Measurements from ENCODE around the gene PCBP2. TPM values are rescaled to one million over a fixed set of nuclear protein-coding genes. Genes with fewer than 3 reads are reported as not detected.
"Not testable (repeated sequence)": the region's sequence is repeated elsewhere in the genome, so short reads cannot be mapped to it uniquely, and the experiment has no call there.

PCBP2 gene
- total and polyA plus RNA-seq, 4 experiments from 2014 or later, result 88.0 to 858 (median 483) TPM

DNA sequence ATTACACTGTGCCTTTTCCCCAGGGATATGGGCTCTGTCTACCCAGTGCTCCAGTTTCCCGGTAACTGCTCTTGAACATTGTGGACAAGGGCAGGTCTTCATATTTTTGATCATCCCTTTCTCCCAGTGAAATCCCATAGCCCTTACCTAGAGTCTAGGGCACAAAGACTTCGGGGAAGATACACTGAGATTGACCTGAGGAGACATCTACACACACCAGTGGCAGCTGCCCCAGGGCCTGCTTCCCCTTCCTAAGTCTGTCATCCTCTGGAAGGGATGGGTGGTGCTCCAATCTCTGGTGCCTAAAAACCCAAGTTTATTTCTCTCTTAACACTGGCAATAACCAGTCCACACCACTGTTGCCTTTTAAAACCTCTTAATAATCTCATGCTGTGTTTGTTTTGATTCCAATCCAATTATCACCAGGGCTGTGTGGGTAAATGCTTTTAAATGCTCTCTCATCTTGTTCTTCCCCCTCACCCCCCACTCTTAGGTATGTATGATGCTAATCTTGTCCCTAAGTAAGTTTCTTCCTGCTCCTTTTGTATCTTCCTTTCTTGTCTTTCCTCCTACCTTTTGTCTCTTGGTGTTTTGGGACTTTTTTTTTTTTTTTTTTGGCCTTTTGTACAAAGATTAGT, 36.0 kb upstream of the PCBP2 start:
- Mint-ChIP-seq H3K27ac (peak overlapping the region in 6 of 7 donors; percentile 13 to 79 (median 66)), H3K4me1 (peaks cover 26 to 44% (median 31%) of the 10 kb centered on the region in 4 donors), H3K36me3 (peaks cover 13 to 34% of the 10 kb centered on the region in 2 donors)
- ChIA-PET POLR2A (ENCODE audit: partially characterized antibody) (interaction anchor here (1.5 to 1.9 kb wide), 2 partner anchors 37 to 91 kb away, joined by 3 to 6 read pairs; no protein-coding TSS in a partner anchor), CTCF (ENCODE audit: partially characterized antibody) (interaction anchor here (0.6 to 2.6 kb wide), 6 partner anchors 37 to 95 kb away, joined by 3 to 12 read pairs (median 6); partner anchors contain the start of gene AAAS)
- H3K4me3 Mint-ChIP-seq; intact Hi-C loops (cut with micrococcal nuclease); H3K27me3 Mint-ChIP-seq; H3K4me3 ChIP-seq (ENCODE audit: low read length in 2 of 2); H3K9me3 ChIP-seq (ENCODE audit: control insufficient read depth in 1 of 2, low read length in 2 of 2); H3K27me3 ChIP-seq (ENCODE audit: insufficient read depth, low read length); H3K9me3 Mint-ChIP-seq; DNase-seq; H3K27ac ChIP-seq (ENCODE audit: low read depth, low read length): not testable (repeated sequence)
- peaks cover 29% of the 10 kb centered on the region for H3K4me1 ChIP-seq (ENCODE audit: insufficient read depth, low read length)
- H3K36me3 ChIP-seq (ENCODE audit: insufficient read depth, low read length), result peaks cover 30% of the 10 kb centered on the region

- intact Hi-C loops (cut with micrococcal nuclease), result not testable (repeated sequence)
- DNase-seq, result peak in 3 of 5 donors; percentile 6 to 19 (median 14)
These were observed 34.5 kb upstream of the PCBP2 start for GRCh38 chr12:53417291-53417816.

GRCh38 chr12:53418221-53418620, 33.7 kb upstream of the PCBP2 start:
- Histone ChIP-seq H3K4me1 (ENCODE audit: insufficient read depth, low read length) (peaks cover 20% of the 10 kb centered on the region), H3K4me3 (ENCODE audit: low read length in 2 of 2) (no peak overlapping the region), H3K27ac (ENCODE audit: low read depth, low read length) (no peak overlapping the region), H3K27me3 (ENCODE audit: insufficient read depth, low read length) (no peaks in the 10 kb centered on the region), H3K9me3 (ENCODE audit: control insufficient read depth in 1 of 2, low read length in 2 of 2) (no peaks in the 10 kb centered on the region), H3K36me3 (ENCODE audit: insufficient read depth, low read length) (peaks cover 17% of the 10 kb centered on the region)
- Mint-ChIP-seq H3K4me3 (peak overlapping the region in 1 of 8 donors; percentile 27), H3K36me3 (peaks cover 0 to 13% of the 10 kb centered on the region in 2 donors), H3K9me3 (no peaks in the 10 kb centered on the region), H3K4me1 (peaks cover 15 to 32% (median 18%) of the 10 kb centered on the region in 4 donors), H3K27ac (peak overlapping the region in 2 of 7 donors; percentile 46 to 61), H3K27me3 (no peaks in the 10 kb centered on the region)
- intact Hi-C loops (cut with micrococcal nuclease), result no loop called here
- ChIA-PET POLR2A (ENCODE audit: partially characterized antibody) (interaction anchor here (1.2 to 2.0 kb wide), 3 partner anchors 36 to 90 kb away, joined by 3 to 8 read pairs (median 3); partner anchors contain the start of gene TARBP2), CTCF (ENCODE audit: partially characterized antibody) (interaction anchor here (0.8 to 2.7 kb wide), 6 partner anchors 66 to 97 kb away, joined by 3 to 42 read pairs (median 6); partner anchors contain the start of gene AAAS)
- DNase-seq, result no peak

More at GRCh38 chr12:53417291-53417816, 34.5 kb upstream of the PCBP2 start:
- not testable (repeated sequence) for H3K27me3 Mint-ChIP-seq; H3K9me3 ChIP-seq (ENCODE audit: control insufficient read depth in 1 of 2, low read length in 2 of 2); H3K4me3 ChIP-seq (ENCODE audit: low read length in 2 of 2); H3K9me3 Mint-ChIP-seq; H3K27ac ChIP-seq (ENCODE audit: low read depth, low read length); H3K27me3 ChIP-seq (ENCODE audit: insufficient read depth, low read length)
- CTCF ChIA-PET (ENCODE audit: partially characterized antibody), result interaction anchor here (0.8 to 2.7 kb wide), 10 partner anchors 36 to 96 kb away, joined by 3 to 42 read pairs (median 4); partner anchors contain the start of gene AAAS
- peaks cover 22 to 39% (median 26%) of the 10 kb centered on the region in 4 donors for H3K4me1 Mint-ChIP-seq
- peak overlapping the region in 5 of 7 donors; percentile 17 to 83 (median 48) for H3K27ac Mint-ChIP-seq
- H3K4me1 ChIP-seq (ENCODE audit: insufficient read depth, low read length), result peaks cover 28% of the 10 kb centered on the region
- peaks cover 0 to 20% of the 10 kb centered on the region in 2 donors for H3K36me3 Mint-ChIP-seq
- H3K36me3 ChIP-seq (ENCODE audit: insufficient read depth, low read length), result peaks cover 18% of the 10 kb centered on the region
- H3K4me3 Mint-ChIP-seq, result peak overlapping the region in 2 of 8 donors; percentile 20 to 32
- POLR2A ChIA-PET (ENCODE audit: partially characterized antibody), result interaction anchor here (0.7 to 2.0 kb wide), 5 partner anchors 23 to 91 kb away, joined by 3 to 8 read pairs (median 4); partner anchors contain the start of gene TARBP2

GRCh38 chr12:53419756-53420155, 32.1 kb upstream of the PCBP2 start:
- ChIA-PET POLR2A (ENCODE audit: partially characterized antibody) (interaction anchor here (1.0 to 1.1 kb wide), 2 partner anchors 16 to 21 kb away, joined by 3 read pairs; partner anchors contain the start of gene PRR13), CTCF (ENCODE audit: partially characterized antibody) (interaction anchor here (0.9 to 5.5 kb wide), 8 partner anchors 41 to 98 kb away, joined by 3 to 203 read pairs (median 16); partner anchors contain the start of genes AAAS, NPFF and SP1)
- peak overlapping the region in 2 of 7 donors; percentile 67 to 82 for H3K27ac Mint-ChIP-seq
- no peak overlapping the region for H3K4me3 ChIP-seq (ENCODE audit: low read length in 2 of 2)
- peaks cover 11 to 32% (median 14%) of the 10 kb centered on the region in 4 donors for H3K4me1 Mint-ChIP-seq
- H3K4me3 Mint-ChIP-seq, result no peak overlapping the region
- no peaks in the 10 kb centered on the region for H3K9me3 Mint-ChIP-seq
- H3K27ac ChIP-seq (ENCODE audit: low read depth, low read length), result no peak overlapping the region
- intact Hi-C loops (cut with micrococcal nuclease), result loop anchor here (2.0 kb wide), 1 partner anchor 81 kb away; the partner anchor contains the start of gene TARBP2
- peaks cover 13% of the 10 kb centered on the region for H3K4me1 ChIP-seq (ENCODE audit: insufficient read depth, low read length)
- peaks cover 6% of the 10 kb centered on the region for H3K36me3 ChIP-seq (ENCODE audit: insufficient read depth, low read length)
- no peaks in the 10 kb centered on the region for H3K27me3 ChIP-seq (ENCODE audit: insufficient read depth, low read length)
- DNase-seq, result no peak
- no peaks in the 10 kb centered on the region for H3K27me3 Mint-ChIP-seq
- H3K36me3 Mint-ChIP-seq, result peaks cover 0 to 4% of the 10 kb centered on the region in 2 donors
- no peaks in the 10 kb centered on the region for H3K9me3 ChIP-seq (ENCODE audit: control insufficient read depth in 1 of 2, low read length in 2 of 2)

GRCh38 chr12:53422247-53422646, 29.7 kb upstream of the PCBP2 start:
- H3K9me3 ChIP-seq (ENCODE audit: control insufficient read depth in 1 of 2, low read length in 2 of 2); H3K9me3 Mint-ChIP-seq; H3K36me3 Mint-ChIP-seq; H3K27me3 Mint-ChIP-seq; DNase-seq; H3K27ac ChIP-seq (ENCODE audit: low read depth, low read length); H3K36me3 ChIP-seq (ENCODE audit: insufficient read depth, low read length); H3K4me3 Mint-ChIP-seq; H3K27ac Mint-ChIP-seq; H3K4me3 ChIP-seq (ENCODE audit: low read length in 2 of 2); intact Hi-C loops (cut with micrococcal nuclease); H3K27me3 ChIP-seq (ENCODE audit: insufficient read depth, low read length): not testable (repeated sequence)
- ChIA-PET CTCF (ENCODE audit: partially characterized antibody) (interaction anchor here (0.9 to 5.5 kb wide), 13 partner anchors 19 to 155 kb away, joined by 3 to 203 read pairs (median 14); partner anchors contain the start of genes NPFF, PRR13 and SP1), POLR2A (ENCODE audit: partially characterized antibody) (interaction anchor here (0.7 to 2.4 kb wide), 5 partner anchors 41 to 79 kb away, joined by 4 to 22 read pairs (median 5); partner anchors contain the start of genes SP1 and TARBP2)
- peaks cover 11% of the 10 kb centered on the region for H3K4me1 ChIP-seq (ENCODE audit: insufficient read depth, low read length)
- H3K4me1 Mint-ChIP-seq, result peaks cover 10 to 23% (median 12%) of the 10 kb centered on the region in 4 donors

DNA sequence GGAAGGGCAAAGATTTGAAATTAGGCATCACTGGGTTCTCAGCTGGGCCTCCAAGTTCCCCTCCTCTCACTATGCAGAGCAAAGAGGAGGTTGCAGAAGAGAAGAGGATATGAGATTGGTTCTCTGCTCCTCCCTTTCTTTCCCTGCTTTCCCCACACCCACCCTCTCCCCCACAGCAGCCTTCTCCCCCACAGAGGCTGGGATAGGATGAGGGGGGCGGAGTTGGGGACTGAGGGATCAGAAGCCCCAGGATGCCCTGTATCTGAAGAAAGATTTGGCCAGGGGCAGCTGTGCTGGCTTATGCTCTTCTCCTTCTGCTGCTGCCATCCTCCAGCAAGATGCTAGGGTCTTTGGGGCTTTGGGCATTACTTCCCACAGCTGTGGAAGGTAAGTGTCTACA, 28.3 kb upstream of the PCBP2 start, which contains the start of gene AMHR2:
TSS of gene AMHR2 (plus strand) at position 259 of the 400 bp plus-strand sequence. CDS start at position 339, 80 bp downstream.
- no peak within 1 kb of the TSS for H3K4me3 Mint-ChIP-seq
- H3K4me1 Mint-ChIP-seq, result peaks cover 5 to 12% (median 11%) of the 10 kb centered on the region in 4 donors
- CTCF ChIA-PET (ENCODE audit: partially characterized antibody), result interaction anchor here (0.6 to 5.5 kb wide), 9 partner anchors 16 to 99 kb away, joined by 3 to 203 read pairs (median 10); partner anchors contain the start of genes NPFF and SP1
- no peak for DNase-seq
- intact Hi-C loops (cut with micrococcal nuclease), result no loop called here
- H3K36me3 ChIP-seq (ENCODE audit: insufficient read depth, low read length), result no peaks in the 10 kb centered on the region
- no peak within 1 kb of the TSS for H3K27ac Mint-ChIP-seq
- H3K4me3 ChIP-seq (ENCODE audit: low read length in 2 of 2), result no peak within 1 kb of the TSS
- H3K27ac ChIP-seq (ENCODE audit: low read depth, low read length), result no peak within 1 kb of the TSS
- peaks cover 5% of the 10 kb centered on the region for H3K4me1 ChIP-seq (ENCODE audit: insufficient read depth, low read length)
- no peaks in the 10 kb centered on the region for H3K27me3 Mint-ChIP-seq
- no peaks in the 10 kb centered on the region for H3K27me3 ChIP-seq (ENCODE audit: insufficient read depth, low read length)
- H3K36me3 Mint-ChIP-seq, result no peaks in the 10 kb centered on the region
- POLR2A ChIA-PET (ENCODE audit: partially characterized antibody), result interaction anchor here (1.9 kb wide), 1 partner anchor 71 kb away, joined by 4 read pairs; no protein-coding TSS in a partner anchor
- no peaks in the 10 kb centered on the region for H3K9me3 ChIP-seq (ENCODE audit: control insufficient read depth in 1 of 2, low read length in 2 of 2)
- no peaks in the 10 kb centered on the region for H3K9me3 Mint-ChIP-seq

All from CD4-positive, alpha-beta memory T cell (primary cell).